ENCODE data around the gene GUCY2F.

Gene GUCY2F

DNA sequence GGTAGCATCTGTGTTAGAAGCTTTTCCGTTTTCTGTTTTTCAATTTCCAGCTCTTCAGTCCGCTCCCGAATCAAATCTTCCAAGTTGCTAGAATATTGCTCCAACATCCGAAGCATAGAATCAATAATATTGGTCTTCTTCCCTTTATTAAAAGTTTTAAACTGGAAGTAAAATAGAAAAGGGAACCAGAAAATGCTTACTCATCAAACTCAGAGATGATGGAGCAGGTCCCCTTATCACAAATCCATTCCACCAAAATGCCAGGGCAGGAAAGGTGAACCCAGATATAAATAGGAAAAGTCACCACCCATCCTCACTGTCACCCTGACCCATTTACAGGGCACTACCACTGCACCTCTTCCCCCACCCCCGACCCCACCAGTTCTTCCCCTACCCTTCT, 89.0 kb downstream of the GUCY2F start:
- no peak for DNase-seq

DNA sequence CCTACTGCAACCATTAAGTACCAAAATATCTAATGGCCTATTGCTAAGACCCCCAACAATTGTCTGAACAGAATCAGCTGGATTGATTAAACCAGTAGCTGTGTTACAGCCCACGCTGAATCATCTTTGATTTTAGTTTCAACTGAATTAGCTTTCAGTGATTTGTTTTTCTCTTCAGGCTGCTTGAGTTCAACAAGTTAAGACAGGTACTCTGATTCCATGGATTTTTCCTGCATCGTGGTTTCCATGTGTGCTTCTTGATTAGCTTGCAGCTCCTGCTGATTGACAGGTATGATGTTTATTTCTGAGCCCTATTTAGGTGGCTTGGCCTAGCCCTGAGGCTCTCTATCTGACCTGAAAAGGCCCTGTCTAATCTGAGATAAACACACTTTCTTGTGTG, 91.3 kb downstream of the GUCY2F start:
- DNase-seq, result no peak

DNA sequence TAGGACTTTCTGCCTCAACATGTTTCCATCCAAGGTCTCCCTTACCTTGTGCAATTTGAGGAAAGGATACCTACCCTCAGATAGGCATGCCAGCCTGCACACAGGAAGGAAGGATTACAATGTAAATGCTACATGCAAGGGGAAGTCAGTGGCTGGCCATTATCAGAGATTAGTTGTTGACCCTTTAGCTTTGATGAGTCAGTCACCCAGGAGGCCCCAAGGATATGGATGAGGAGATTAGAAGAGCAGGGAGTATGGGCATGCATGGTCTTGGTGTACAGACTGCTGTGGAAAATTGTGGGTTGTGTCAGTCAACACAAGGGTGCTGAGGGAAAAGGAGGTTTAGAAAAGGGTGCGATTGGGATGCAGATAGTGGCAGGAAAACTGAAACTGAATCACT, 92.0 kb downstream of the GUCY2F start:
- DNase-seq, result no peak

- DNase-seq, result no peak
These were observed 97.2 kb downstream of the GUCY2F start for GRCh38 chrX:109384699-109385098.

DNA sequence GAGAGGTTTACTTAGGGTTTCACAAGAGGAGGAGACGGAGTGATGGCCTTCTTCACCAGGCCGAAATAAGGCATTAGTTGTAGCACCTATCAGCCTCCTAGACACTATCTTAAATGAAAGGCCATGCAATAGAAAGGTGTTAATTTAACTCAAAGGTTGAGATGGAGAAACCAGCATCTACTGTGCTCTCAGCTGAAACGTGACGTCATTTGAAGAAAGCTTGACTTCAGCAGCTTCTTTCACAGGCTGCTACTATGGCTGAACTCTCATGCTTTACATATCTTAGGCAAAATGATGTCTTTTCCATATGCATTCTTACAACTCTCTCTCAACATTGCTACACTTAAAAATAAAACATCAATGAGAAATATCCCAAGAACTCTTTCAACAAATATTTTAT, 99.6 kb downstream of the GUCY2F start:
- DNase-seq, result no peak

DNA sequence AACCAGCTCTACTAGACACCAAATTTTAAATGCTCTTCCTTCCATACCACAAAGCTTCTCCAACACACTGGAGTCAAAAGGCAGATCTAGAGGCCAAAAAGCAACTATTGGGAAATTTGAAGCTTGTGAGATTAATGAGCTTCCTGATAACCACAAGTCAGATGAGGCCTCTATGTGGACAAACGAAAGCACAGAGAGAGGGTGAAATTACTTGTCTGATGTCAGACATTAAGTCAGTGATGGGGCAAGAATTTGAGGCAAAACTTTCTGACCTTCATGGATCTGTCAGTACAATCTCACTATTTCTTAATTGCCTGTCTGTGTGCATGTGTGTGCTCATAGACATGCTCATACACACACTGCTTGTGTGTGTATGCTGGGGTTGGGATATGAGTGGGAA, 103.6 kb downstream of the GUCY2F start:
- DNase-seq, result no peak

DNA sequence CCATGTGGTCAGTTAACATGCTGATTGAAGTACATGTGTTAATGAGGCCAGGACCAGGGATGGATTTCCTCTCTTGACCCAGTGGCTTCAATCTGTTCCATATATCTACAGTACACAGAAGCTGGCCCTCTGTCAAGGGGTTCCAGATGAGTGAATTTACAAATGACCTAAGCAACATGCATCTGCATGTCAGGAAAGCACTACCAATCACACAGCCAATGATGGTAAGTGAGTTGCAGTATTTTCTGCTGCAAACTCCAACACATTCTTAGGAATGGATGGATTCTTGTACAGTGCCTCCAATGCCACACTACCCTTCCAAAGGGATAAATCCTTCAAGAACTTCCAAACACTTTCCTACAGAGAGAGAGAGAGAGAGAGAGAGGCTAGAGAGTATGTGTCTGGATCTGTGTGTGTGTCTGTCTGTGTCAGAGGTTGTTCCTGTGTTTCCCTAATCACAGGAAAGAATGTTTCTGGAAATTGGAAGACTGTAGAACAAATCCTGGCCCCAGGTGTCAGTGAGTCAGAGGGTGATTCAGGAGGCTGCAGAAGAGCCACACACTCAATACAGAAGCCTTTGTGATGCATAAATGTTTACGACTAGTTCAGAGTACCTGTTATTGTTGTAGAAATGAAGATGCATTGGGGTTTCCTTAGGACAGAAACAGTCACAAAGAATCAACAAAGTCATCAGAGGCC, 107.5 kb downstream of the GUCY2F start:
- no peak for DNase-seq

DNA sequence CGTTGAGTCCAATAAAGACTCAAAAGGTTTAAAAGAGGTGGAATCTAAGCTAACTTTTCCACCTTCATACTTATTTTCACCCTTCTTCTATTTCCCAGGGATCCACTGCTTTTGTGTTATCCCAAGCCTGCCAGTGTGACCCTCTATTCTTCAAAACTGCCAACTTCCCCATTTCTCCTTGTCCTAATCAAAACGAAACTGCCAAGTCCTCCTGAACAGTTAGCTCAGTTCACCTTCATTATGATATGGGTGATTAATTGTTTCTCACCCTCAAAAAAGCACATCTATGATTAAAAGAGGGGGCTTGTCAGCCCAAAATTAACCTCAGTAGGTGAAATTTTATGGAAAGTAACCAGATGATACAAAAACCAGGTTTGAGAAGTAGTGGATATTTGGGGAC, 108.4 kb downstream of the GUCY2F start:
- DNase-seq, result no peak

- no peak for DNase-seq
These were observed 109.2 kb downstream of the GUCY2F start for GRCh38 chrX:109372716-109373115.

DNA sequence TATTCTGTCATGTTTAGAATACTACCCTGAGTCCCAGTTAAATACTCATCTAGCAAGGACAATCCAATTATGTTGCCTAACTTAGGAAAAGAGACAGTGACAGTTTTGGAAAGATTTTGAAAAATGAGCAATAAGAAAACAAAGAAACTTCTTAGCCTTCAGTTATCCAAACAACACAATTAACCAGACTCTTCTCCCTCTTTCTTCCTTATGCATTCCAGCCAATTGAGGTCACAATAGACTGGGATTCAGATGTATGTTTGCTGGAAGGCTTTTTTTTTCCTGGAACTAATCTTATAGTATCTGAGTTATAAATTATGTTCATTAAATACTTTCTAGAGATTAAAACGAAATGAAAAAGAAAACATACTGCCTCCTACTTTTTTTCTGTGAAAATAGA, 109.6 kb downstream of the GUCY2F start:
- DNase-seq, result no peak

DNA sequence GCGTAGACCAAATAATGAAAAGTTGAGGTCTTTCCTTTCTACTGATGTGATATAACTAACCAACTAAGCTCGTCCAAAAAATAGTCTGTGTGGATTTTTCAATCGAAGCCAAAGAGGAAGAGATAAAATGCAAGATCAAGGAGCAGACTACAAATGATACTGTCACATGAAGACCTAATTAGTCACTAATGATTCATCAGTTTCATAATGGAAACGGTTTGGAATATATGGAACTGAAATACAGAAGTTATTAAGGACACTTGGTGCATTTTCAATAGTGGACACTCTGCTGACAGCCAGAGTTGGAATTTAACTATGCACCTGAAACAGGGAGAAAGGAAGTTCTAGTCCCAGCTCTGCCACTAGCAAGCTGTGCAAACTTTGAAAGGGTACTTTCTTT, 119.8 kb downstream of the GUCY2F start:
- DNase-seq, result no peak

DNA sequence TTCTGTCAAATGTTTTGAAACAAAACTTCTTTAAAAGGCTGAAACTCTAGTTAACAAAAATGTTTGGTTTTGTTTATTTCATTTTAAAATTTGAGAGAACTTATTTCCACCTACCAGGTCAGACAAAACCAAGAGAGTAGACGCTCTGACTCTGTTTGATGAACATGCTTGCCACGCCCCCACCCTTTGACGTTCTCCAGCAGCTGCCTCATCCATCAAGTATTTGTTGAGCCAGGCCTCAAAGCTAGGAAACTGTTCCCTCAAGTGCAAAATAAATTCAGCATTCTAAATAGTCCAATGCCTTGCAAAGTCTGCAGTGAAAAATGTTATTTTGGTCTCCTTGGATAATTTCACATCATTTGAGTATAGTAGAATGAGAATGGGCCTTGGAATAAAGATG, 121.6 kb downstream of the GUCY2F start:
- no peak for DNase-seq

- DNase-seq, result no peak
These were observed 124.2 kb downstream of the GUCY2F start for GRCh38 chrX:109357706-109358105.

- no peak for DNase-seq
These were observed 125.2 kb downstream of the GUCY2F start for GRCh38 chrX:109356684-109357083.

DNA sequence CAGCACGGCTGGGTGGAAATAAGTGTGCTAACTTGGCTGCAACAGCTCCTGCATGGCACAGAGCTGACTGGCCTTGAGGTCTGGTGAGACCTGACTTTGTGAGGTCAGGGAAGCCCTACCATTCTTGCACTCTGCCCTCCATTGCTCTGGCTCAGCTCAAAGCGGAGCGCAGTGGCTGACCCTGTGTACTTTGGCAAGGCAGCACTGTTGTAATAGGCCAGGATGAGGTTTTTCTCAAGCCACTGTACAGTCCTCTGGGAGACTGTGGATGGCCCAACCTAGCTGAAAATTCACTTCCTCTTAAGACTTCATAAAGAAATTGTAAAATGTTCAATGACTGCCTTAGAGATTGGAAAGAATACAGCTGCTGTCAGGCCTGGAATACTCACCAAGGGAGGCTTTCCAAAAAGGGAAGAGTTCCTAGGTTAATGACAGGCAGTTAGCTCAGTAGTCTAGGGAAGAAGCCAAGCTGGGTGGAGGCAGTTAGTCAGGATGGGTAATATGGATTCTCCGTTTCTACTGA, 129.8 kb downstream of the GUCY2F start:
- DNase-seq, result no peak

- no peak for DNase-seq
These were observed 130.3 kb downstream of the GUCY2F start for GRCh38 chrX:109351557-109351956.

- no peak for DNase-seq
These were observed 131.3 kb downstream of the GUCY2F start for GRCh38 chrX:109350551-109350950.

DNA sequence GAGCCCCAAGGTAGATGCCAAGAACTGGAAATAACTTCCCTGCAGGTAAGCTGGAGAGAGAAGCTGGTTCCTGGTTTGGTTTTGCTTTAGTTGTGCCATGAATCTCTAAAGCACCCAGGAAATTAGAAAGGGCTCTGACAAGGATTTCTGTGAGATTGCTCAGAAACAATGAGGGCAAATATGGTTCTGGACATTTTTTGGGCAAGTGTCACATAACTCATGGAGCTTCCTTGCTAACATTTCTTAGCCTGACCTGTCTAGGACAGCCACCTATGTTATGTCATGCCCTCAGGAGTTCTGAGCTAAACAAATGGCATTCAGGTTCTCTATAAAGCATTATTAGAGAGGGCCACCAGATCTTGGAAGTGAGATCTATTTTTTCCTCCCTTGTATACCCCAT, 131.8 kb downstream of the GUCY2F start:
- DNase-seq, result no peak

GRCh38 chrX:109347632-109348031, 134.3 kb downstream of the GUCY2F start:
- no peak for DNase-seq

- no peak for DNase-seq
These were observed 135.4 kb downstream of the GUCY2F start for GRCh38 chrX:109346491-109346890.

- no peak for DNase-seq
These were observed 136.0 kb downstream of the GUCY2F start for GRCh38 chrX:109345856-109346255.

- DNase-seq, result no peak
These were observed 137.2 kb downstream of the GUCY2F start for GRCh38 chrX:109344678-109345077.

- no peak for DNase-seq
These were observed 137.8 kb downstream of the GUCY2F start for GRCh38 chrX:109344101-109344500.

DNA sequence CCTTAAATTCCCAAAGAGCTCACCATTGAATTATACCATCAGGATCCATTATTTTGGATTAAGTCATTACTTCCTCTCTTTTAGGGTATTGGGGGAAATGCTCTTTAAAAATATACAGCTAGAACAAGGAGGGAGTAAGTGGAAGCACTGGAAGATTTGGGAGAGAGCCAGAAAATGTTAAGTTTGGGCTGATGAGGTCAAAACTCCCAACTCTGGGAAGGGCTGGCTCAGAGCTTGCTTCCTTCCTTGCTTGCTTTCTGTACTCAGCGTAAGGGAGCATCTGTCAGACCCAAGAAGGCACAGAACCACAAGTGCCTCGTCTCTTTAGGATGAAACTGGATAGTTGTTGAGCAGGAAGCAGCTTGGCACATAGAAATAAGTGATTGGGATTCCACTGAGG, 138.2 kb downstream of the GUCY2F start:
- no peak for DNase-seq

DNA sequence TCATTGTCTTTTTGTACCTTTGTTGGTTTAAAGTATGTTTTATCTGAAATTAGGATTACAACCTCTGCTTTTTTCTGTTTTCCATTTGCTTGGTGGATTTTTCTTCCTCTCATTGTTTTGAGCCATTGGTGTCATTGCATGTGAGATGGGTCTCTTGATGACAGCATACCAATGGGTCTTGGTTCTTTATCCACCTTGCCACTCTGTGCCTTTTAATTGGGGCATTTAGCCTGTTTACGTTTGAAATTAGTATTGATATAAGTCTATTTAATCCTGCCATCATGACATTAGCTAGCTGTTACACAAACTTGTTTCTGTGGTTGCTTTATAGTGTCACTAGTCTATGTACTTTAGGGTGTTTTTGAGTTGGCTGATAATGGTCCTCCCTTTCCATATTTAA, 145.7 kb downstream of the GUCY2F start:
- no peak for DNase-seq
